ENCODE measurements around the gene TMPRSS2. TPM values are rescaled to one million over a fixed set of nuclear protein-coding genes. Genes with fewer than 3 reads are reported as not detected.

TMPRSS2 gene
- total and polyA plus RNA-seq, 9 of the 15 experiments (the other 6 are each of a cell fraction or from before 2014, with no cell fraction given) = 0.20 TPM; not detected in 8

DNA sequence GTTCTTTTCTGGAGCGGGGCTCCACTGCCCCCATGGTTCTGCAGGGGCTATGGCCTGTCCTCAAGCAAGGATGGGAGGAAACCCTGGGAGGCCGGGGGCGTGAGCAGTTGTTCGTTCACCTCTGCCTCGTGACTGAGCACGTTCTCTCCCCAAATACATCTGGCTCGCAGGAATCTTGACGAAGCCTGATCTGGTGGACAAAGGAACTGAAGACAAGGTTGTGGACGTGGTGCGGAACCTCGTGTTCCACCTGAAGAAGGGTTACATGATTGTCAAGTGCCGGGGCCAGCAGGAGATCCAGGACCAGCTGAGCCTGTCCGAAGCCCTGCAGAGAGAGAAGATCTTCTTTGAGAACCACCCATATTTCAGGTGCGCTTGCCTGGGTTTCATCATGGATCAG, 66.4 kb downstream of the TMPRSS2 start:
- intact Hi-C loops (cut with micrococcal nuclease) = no loop called here
- Histone ChIP-seq H2AFZ (ENCODE audit: low read depth, low read length) (no peak overlapping the region), H3K4me2 (ENCODE audit: insufficient read depth, low read length) (no peak overlapping the region)

More for the DNA sequence above, 66.4 kb downstream of the TMPRSS2 start:
- under 1% methylated on average over 14 of the region's 14 CpGs for WGBS (ENCODE audit: insufficient coverage, low coverage, missing lambda C conversion rate)
- H3K9me1 ChIP-seq (ENCODE audit: control insufficient read depth, insufficient read depth, low read length) = no peaks in the 10 kb centered on the region
- H3K27me3 ChIP-seq (ENCODE audit: control insufficient read depth in 2 of 2, insufficient read depth in 2 of 2, low read length in 2 of 2) = peaks cover 0 to 10% of the 10 kb centered on the region in 2 experiments; a peak in 3 of 5 replicates
- H3K27ac ChIP-seq (ENCODE audit: extremely low read depth, low read depth, low read length) = no peak overlapping the region
- no peaks in the 10 kb centered on the region for H3K9me3 ChIP-seq (replicated peaks; ENCODE audit: control insufficient read depth, insufficient read depth, low read depth, low read length)
- DNase-seq (ENCODE audit: extremely low read depth in 1 of 4, low spot score in 3 of 4) (no peak), ATAC-seq (no peak), FAIRE-seq (no peak)
- no peaks in the 10 kb centered on the region for H3K79me2 ChIP-seq (ENCODE audit: control insufficient read depth, insufficient read depth, low read length)
- in situ Hi-C loops (cut with MboI) = no loop called here
- ChIA-PET CTCF (ENCODE audit: low intra/inter-chr PET ratio) (no interaction called here), POLR2A (interaction anchor here (1.5 kb wide), 1 partner anchor 11 kb away, joined by 4 read pairs; no protein-coding TSS in a partner anchor)
- no peak for TF ChIP-seq TCFL5 (CRISPR knock-in tag; conservative IDR thresholded peaks at IDR 0.05)
- no peak for TF ChIP-seq HNRNPK (IDR thresholded peaks at IDR 0.05; ENCODE audit: low read depth, low read length, poor library complexity, severe bottlenecking)
- TF ChIP-seq CHD4 (IDR thresholded peaks at IDR 0.05; ENCODE audit: insufficient read depth, insufficient replicate concordance, low read depth, low read length, poor library complexity, severe bottlenecking) = no peak
- no peak for TF ChIP-seq ZNF384 (IDR thresholded peaks at IDR 0.05; ENCODE audit: low read depth, low read length)
- no peak for TF ChIP-seq PRMT5 (CRISPR knock-in tag; IDR thresholded peaks at IDR 0.05)
- no peak for TF ChIP-seq NCOA6 (IDR thresholded peaks at IDR 0.05)
- TF ChIP-seq ZFP1 (CRISPR knock-in tag; IDR thresholded peaks at IDR 0.05) = no peak
- TF ChIP-seq, protein P1, sequence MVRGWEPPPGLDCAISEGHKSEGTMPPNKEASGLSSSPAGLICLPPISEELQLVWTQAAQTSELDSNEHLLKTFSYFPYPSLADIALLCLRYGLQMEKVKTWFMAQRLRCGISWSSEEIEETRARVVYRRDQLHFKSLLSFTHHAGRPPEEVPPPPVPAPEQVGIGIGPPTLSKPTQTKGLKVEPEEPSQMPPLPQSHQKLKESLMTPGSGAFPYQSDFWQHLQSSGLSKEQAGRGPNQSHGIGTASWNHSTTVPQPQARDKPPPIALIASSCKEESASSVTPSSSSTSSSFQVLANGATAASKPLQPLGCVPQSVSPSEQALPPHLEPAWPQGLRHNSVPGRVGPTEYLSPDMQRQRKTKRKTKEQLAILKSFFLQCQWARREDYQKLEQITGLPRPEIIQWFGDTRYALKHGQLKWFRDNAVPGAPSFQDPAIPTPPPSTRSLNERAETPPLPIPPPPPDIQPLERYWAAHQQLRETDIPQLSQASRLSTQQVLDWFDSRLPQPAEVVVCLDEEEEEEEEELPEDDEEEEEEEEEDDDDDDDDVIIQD (CRISPR knock-in tag; IDR thresholded peaks at IDR 0.05) = no peak
- no peak for TF ChIP-seq NFIC (IDR thresholded peaks at IDR 0.05)
- no peak for TF ChIP-seq ZNF121 (CRISPR knock-in tag; conservative IDR thresholded peaks at IDR 0.05)
- no peak for TF ChIP-seq TOE1 (IDR thresholded peaks at IDR 0.05; ENCODE audit: borderline replicate concordance)
- no peak for TF ChIP-seq TOE1 (CRISPR knock-in tag; IDR thresholded peaks at IDR 0.05; ENCODE audit: borderline replicate concordance, low read depth)
- H3K4me1 ChIP-seq (replicated peaks in 1 of 2; ENCODE audit: control insufficient read depth in 2 of 2, insufficient read depth in 2 of 2, low read length in 2 of 2) = no peaks in the 10 kb centered on the region
- H3K9ac ChIP-seq (ENCODE audit: insufficient read depth in 1 of 2, low read depth in 2 of 2, low read length in 2 of 2) = no peak overlapping the region
- no peak overlapping the region for H3K4me3 ChIP-seq
- no peaks in the 10 kb centered on the region for H4K20me1 ChIP-seq (replicated peaks; ENCODE audit: control insufficient read depth, insufficient read depth, low read length)
- H3K36me3 ChIP-seq (ENCODE audit: control insufficient read depth, insufficient read depth, low read length) = no peaks in the 10 kb centered on the region
- no TSS peak for BruUV-seq (replicated peaks)
